ENCODE results near the gene SHB.

- TF ChIP-seq, protein P1, sequence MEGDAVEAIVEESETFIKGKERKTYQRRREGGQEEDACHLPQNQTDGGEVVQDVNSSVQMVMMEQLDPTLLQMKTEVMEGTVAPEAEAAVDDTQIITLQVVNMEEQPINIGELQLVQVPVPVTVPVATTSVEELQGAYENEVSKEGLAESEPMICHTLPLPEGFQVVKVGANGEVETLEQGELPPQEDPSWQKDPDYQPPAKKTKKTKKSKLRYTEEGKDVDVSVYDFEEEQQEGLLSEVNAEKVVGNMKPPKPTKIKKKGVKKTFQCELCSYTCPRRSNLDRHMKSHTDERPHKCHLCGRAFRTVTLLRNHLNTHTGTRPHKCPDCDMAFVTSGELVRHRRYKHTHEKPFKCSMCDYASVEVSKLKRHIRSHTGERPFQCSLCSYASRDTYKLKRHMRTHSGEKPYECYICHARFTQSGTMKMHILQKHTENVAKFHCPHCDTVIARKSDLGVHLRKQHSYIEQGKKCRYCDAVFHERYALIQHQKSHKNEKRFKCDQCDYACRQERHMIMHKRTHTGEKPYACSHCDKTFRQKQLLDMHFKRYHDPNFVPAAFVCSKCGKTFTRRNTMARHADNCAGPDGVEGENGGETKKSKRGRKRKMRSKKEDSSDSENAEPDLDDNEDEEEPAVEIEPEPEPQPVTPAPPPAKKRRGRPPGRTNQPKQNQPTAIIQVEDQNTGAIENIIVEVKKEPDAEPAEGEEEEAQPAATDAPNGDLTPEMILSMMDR (IDR thresholded peaks at IDR 0.05) = no peak
- TF ChIP-seq ZFX (IDR thresholded peaks at IDR 0.05; ENCODE audit: borderline replicate concordance) = no peak
Measured at GRCh38 chr9:37917313-37917731, 151.7 kb downstream of the SHB start.

Data from 22Rv1 (cell line).